Measurements from ENCODE around the gene PPP1R14C. TPM values are rescaled to one million over a fixed set of nuclear protein-coding genes. Genes with fewer than 3 reads are reported as not detected.

The PPP1R14C gene
- total RNA-seq, 1 experiment from 2014 or later, result 2.5 TPM

GRCh38 chr6:150157081-150157480 is 14.2 kb downstream of the PPP1R14C start:
- Mint-ChIP-seq H3K4me3 (ENCODE audit: unreplicated experiment) (no peak overlapping the region), H3K9me3 (ENCODE audit: unreplicated experiment) (no peaks in the 10 kb centered on the region), H3K27ac (ENCODE audit: unreplicated experiment) (no peak overlapping the region), H3K36me3 (ENCODE audit: insufficient read depth, unreplicated experiment) (no peaks in the 10 kb centered on the region), H3K27me3 (ENCODE audit: insufficient read depth, unreplicated experiment) (no peaks in the 10 kb centered on the region), H3K4me1 (ENCODE audit: low read depth, unreplicated experiment) (no peaks in the 10 kb centered on the region)
- DNase-seq, result no peak
- intact Hi-C loops (cut with micrococcal nuclease; ENCODE audit: unreplicated experiment), result no loop called here
- POLR2A ChIA-PET, result no interaction called here
- Histone ChIP-seq H3K4me1 (no peaks in the 10 kb centered on the region), H3K4me3 (ENCODE audit: low read depth, low read length) (no peak overlapping the region), H3K36me3 (ENCODE audit: control insufficient read depth, insufficient read depth, low read length) (no peaks in the 10 kb centered on the region), H3K27me3 (replicated peaks; ENCODE audit: control insufficient read depth, insufficient read depth, low read length) (no peaks in the 10 kb centered on the region), H3K9me3 (no peaks in the 10 kb centered on the region)
- TF ChIP-seq CTCF (IDR thresholded peaks at IDR 0.05; ENCODE audit: insufficient read depth in 1 of 2, low read depth in 1 of 2, low read length in 1 of 2, severe bottlenecking in 1 of 2, unreplicated experiment in 1 of 2), result no peak
- BruUV-seq (replicated peaks), result no TSS peak
- CTCF ChIA-PET, result no interaction called here

GRCh38 chr6:150159757-150160156 is 16.9 kb downstream of the PPP1R14C start:
- Mint-ChIP-seq H3K27me3 (ENCODE audit: insufficient read depth, unreplicated experiment) (no peaks in the 10 kb centered on the region), H3K4me3 (ENCODE audit: unreplicated experiment) (no peak overlapping the region), H3K27ac (ENCODE audit: unreplicated experiment) (no peak overlapping the region), H3K9me3 (ENCODE audit: unreplicated experiment) (no peaks in the 10 kb centered on the region), H3K4me1 (ENCODE audit: low read depth, unreplicated experiment) (no peaks in the 10 kb centered on the region), H3K36me3 (ENCODE audit: insufficient read depth, unreplicated experiment) (no peaks in the 10 kb centered on the region)
- Histone ChIP-seq H3K9me3 (no peaks in the 10 kb centered on the region), H3K4me1 (no peaks in the 10 kb centered on the region), H3K4me3 (ENCODE audit: low read depth, low read length) (no peak overlapping the region), H3K36me3 (ENCODE audit: control insufficient read depth, insufficient read depth, low read length) (no peaks in the 10 kb centered on the region), H3K27me3 (replicated peaks; ENCODE audit: control insufficient read depth, insufficient read depth, low read length) (no peaks in the 10 kb centered on the region)
- ChIA-PET CTCF (no interaction called here), POLR2A (no interaction called here)
- TF ChIP-seq CTCF (IDR thresholded peaks at IDR 0.05; ENCODE audit: insufficient read depth in 1 of 2, low read depth in 1 of 2, low read length in 1 of 2, severe bottlenecking in 1 of 2, unreplicated experiment in 1 of 2), result no peak
- intact Hi-C loops (cut with micrococcal nuclease; ENCODE audit: unreplicated experiment), result no loop called here
- no TSS peak for BruUV-seq (replicated peaks)
- DNase-seq, result no peak

GRCh38 chr6:150163970-150164369 is 21.1 kb downstream of the PPP1R14C start:
- no peaks in the 10 kb centered on the region for H3K9me3 ChIP-seq
- Mint-ChIP-seq H3K27me3 (ENCODE audit: insufficient read depth, unreplicated experiment) (no peaks in the 10 kb centered on the region), H3K4me1 (ENCODE audit: low read depth, unreplicated experiment) (no peaks in the 10 kb centered on the region), H3K9me3 (ENCODE audit: unreplicated experiment) (no peaks in the 10 kb centered on the region), H3K36me3 (ENCODE audit: insufficient read depth, unreplicated experiment) (peaks cover 5% of the 10 kb centered on the region), H3K27ac (ENCODE audit: unreplicated experiment) (no peak overlapping the region), H3K4me3 (ENCODE audit: unreplicated experiment) (no peak overlapping the region)
- DNase-seq, result no peak
- no TSS peak for BruUV-seq (replicated peaks)
- TF ChIP-seq CTCF (IDR thresholded peaks at IDR 0.05; ENCODE audit: insufficient read depth in 1 of 2, low read depth in 1 of 2, low read length in 1 of 2, severe bottlenecking in 1 of 2, unreplicated experiment in 1 of 2), result no peak
- no peak overlapping the region for H3K4me3 ChIP-seq (ENCODE audit: low read depth, low read length)
- ChIA-PET CTCF (no interaction called here), POLR2A (no interaction called here)
- no peaks in the 10 kb centered on the region for H3K4me1 ChIP-seq
- intact Hi-C loops (cut with micrococcal nuclease; ENCODE audit: unreplicated experiment), result no loop called here
- H3K36me3 ChIP-seq (ENCODE audit: control insufficient read depth, insufficient read depth, low read length), result no peaks in the 10 kb centered on the region
- no peaks in the 10 kb centered on the region for H3K27me3 ChIP-seq (replicated peaks; ENCODE audit: control insufficient read depth, insufficient read depth, low read length)

Measured in Caco-2 (cell line).